GM23248 (cell line): ENCODE measurements around the gene TMEM50A.
"Not testable (repeated sequence)": the region's sequence is repeated elsewhere in the genome, so short reads cannot be mapped to it uniquely, and the experiment has no call there.

Experiments used
- EZH2 ChIP-seq: fragments of 200-600 bp; sonication (generic); IDR thresholded peaks from 2 replicates; pipeline ENCODE4 v1.6.1; 2018; ENCODE audit warnings: antibody characterized with exemption, mild to moderate bottlenecking; ENCODE audit not compliant: insufficient read depth, poor library complexity, severe bottlenecking
- EZH2phosphoT487 ChIP-seq: fragments of 200-600 bp; sonication (generic); IDR thresholded peaks from 2 replicates; pipeline ENCODE4 v1.6.1; 2018; ENCODE audit warnings: antibody characterized with exemption, moderate library complexity, mild to moderate bottlenecking, low read depth; ENCODE audit not compliant: insufficient read depth

DNA sequence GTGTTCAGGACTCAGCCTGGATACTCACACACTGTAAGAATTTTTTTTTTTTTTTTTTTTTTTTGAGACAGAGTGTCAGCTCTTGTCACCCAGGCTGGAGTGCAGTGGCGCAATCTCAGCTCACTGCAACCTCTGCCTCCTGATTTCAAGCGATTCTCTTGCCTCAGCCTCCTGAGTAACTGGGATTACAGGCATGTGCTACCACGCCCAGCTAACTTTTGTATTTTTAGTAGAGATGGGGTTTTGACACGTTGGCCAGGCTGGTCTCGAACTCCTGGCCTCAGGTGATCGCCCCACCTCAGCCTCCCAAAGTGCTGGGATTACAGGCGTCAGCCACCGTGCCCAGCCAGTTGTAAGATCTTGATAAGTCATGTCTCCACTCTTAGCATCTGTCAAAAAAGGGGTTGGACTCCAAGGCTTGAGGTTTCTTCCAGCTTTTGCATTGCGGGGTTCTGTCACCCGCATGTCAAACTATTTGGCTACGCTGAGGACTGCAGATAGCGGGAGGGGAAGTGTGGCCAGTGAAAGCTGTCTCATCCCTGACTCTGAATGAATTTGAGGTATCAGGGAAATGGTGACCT is 31.6 kb downstream of the TMEM50A start:
- TF ChIP-seq EZH2, EZH2phosphoT487: not testable (repeated sequence)
